Fibroblast of skin of left quadriceps (primary cell): ENCODE measurements around the gene OTOP2.
"Not testable (repeated sequence)": the region's sequence is repeated elsewhere in the genome, so short reads cannot be mapped to it uniquely, and the experiment has no call there.

Source experiments
- DNase-seq, 2 experiments: peaks; one replicate each; pipeline ENCODE4 v3.0.0-alpha.2; 2013; ENCODE audit warnings: low read depth in 2 of 2

Gene OTOP2

DNA sequence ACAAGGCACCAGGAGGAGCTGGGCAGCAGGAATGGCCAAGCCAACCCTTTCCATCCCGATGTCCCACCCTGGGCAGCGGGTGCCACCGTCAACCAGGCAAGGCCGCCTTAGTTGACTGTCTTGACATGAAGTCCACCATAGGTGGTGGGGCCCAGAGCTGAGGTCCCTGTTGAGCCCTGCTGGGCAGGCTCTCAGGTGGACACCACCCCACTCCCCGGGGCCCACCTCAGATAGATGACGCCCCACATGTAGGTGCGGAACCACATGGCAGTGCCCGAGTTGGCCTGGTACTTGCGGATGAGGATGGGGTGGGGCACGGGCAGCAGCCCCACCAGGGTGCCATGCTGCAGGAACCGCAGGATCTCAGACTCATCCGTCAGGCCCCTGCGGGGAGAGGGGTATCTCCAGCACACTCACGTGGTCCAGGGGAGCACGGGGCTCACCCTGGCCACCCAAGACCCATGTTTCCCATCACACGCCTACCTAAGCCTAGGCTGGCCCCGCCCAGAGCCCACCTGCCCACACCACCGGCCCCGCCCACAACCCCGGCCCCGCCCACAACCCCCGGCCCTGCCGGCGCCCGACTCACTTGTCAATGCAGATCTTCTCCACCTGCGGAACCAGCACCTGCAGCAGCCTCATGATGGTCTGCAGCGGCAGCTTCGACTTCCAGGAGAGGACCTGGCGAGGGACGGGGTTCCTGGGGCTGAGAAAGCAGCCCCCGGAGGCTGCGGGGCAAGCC, 27.8 kb downstream of the OTOP2 start:
- DNase-seq: no peak

DNA sequence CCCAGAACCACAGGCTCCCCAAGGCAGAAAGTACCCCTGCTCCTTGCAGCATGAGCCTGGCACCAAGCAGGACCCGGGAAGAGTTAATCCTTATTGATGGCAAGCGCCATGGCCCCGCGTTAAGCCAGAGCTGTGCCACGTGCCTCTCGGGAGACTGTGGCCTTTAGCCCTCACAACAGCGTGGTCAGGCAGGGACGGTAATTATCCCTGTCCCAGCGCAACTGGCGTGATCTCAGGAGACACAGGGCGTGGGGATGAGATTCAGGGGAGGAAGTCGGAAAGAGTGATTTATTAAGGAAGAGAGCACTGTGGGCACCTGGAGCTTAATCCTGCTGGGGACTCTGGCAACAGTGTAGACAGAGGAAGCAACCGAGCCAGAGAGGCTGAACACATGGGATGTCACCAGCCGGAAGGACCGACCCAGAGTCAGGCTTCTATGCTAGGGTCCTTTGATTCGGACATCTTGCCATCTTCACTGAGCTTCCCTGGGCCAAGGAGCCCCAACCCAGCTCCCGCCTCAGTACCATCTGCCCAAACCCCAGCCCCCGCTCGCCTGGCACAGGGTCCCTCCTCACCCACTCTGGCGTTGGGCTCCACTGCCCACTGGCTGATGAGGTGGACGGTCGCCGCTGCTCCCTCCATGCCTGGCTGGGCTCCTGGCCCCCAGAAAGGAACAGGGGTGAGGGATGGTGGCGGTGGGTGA, 28.5 kb downstream of the OTOP2 start:
- DNase-seq: no peak

GRCh38 chr17:74953134-74953687, 29.1 kb downstream of the OTOP2 start:
- DNase-seq: no peak

GRCh38 chr17:74954115-74954514, 30.0 kb downstream of the OTOP2 start:
- DNase-seq: no peak

- DNase-seq: no peak
Observed at GRCh38 chr17:74954665-74955421, 30.8 kb downstream of the OTOP2 start.

GRCh38 chr17:74956093-74956492, 32.0 kb downstream of the OTOP2 start:
- no peak for DNase-seq

GRCh38 chr17:74957935-74958740, 34.1 kb downstream of the OTOP2 start:
- peak in 1 of 2 experiments; percentile 7 for DNase-seq

GRCh38 chr17:74959826-74960515, 35.9 kb downstream of the OTOP2 start:
- DNase-seq: no peak

GRCh38 chr17:74960570-74961342, 36.7 kb downstream of the OTOP2 start:
- peak in 1 of 2 experiments; percentile 2 for DNase-seq

- peak; percentile 61 to 64 for DNase-seq
Observed at GRCh38 chr17:74961657-74962350, 37.7 kb downstream of the OTOP2 start.

DNA sequence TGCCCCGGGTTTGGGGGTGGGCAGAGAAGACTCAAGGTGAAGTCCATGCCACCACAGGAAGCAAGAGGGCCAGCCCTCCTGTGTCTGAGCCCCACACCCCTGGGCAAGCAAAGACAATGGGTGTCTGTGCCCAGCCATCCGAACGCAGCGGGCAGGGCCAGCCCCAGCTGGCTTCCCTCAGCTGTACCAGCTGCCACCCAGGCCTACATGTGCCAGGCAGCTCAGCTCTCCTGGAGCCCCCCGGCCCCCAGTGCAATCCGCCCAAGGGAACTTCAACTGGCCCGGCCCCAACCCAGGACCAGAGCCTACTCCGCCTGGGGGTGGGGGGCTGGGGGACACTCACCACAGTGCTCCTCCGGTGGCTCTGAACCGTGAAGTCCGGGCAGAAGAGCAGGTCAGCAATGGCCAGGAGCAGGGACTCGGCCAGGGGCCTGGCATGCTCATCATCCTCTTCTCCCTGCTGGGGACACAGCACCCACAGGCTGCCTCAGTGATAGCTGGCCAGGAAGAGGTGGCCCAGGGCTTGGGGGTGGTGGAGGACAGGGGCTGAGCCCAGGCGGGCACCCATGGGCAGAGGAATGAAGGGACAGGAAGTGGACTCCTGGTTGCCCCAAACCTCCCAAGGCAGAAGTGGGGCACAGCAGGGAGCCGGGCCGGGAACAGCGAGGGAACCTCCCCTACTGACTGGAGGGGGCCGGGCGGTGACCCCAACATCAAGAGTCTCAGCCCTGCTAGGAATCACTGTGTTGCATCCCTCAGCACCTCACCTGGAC, 38.7 kb downstream of the OTOP2 start:
- DNase-seq: no peak

DNA sequence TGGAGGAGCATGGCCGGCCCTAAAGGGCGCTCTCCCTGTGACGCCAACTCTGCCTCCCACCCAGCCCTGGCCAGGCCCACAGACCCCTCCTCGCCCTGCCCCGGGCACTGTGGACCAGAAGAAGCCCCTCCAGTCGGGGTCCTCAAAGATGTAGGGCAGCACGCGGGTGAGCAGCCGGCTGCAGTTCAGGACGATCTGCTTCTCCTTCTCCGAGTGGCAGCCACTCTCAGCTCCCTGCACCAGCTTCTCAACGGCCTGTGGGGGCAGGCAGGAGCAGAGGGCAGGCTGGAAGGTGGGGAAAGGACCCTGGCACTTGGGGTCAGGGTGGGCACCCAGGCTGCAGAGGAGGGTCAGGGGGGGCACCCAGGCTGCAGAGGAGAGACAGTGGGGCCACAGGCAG, 39.6 kb downstream of the OTOP2 start:
- no peak for DNase-seq

- no peak for DNase-seq
Observed at GRCh38 chr17:74964246-74964761, 40.2 kb downstream of the OTOP2 start.

DNA sequence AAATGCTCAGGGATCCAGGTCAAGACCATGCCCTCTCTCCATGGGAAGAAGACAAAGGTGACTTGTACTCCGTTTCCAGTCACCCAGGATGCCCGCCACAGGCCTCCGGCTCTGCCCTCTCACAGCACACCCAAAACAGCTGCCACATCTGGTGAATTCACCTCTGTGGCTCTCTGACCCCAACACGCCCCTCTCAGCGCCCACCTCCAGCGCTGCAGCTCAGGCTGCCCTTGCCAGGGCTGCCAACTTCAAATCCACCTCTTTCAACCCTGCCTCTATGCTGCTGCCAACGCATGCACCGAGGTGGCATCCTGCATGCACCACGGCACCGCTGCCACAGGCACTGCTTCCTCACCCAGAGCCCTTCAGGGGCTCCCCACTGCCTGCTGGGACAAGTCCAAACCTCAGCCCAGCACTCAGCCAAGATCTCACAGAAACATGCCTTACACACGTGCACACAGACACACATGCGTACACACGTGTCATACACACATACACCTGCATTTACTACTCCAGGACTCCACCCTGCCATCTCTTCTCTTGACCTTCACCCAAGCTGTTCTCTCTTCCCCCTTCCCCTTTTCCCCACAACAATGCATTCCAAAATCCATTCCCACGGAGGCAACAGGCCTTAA, 41.0 kb downstream of the OTOP2 start:
- no peak for DNase-seq

DNA sequence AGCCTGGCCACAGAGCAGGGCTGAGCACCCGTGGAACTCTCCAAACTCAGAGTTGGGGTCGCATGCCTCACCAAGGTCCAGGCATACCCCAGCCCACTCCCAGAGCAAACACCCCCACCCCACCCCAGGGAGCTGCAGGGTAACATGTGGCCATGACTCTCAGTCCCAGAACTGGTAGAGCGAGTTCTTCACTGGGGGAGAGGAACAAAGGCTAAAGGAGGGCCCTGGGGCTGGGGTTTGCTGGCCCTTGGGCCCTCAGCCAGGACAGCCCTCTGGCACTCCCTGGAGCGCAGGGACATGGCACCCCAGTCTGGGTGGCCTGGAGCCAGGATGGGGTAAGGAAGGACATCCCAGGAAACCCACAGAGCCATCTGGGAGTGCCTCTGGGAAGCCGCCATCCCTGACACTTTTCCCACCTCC, 44.3 kb downstream of the OTOP2 start:
- no peak for DNase-seq

DNA sequence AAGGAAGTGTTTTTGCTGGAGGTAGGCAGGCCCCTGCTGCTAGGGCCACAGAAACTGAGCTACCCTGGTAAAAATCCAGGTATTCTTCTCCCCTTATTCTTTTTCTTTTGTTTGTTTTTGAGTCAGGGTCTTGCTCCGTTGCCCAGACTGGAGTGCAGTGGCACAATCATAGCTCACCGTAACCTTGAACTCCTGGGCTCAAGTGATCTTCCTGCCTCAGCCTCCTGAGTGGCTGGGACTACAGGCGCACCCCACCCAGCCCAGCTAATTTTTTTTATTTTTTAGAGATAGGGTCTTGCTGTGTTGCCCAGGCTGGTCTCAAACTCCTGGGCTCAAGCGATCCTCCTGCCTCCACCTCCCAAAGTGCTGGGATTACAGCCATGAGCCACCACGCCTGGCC, 45.4 kb downstream of the OTOP2 start:
- DNase-seq: not testable (repeated sequence)

DNA sequence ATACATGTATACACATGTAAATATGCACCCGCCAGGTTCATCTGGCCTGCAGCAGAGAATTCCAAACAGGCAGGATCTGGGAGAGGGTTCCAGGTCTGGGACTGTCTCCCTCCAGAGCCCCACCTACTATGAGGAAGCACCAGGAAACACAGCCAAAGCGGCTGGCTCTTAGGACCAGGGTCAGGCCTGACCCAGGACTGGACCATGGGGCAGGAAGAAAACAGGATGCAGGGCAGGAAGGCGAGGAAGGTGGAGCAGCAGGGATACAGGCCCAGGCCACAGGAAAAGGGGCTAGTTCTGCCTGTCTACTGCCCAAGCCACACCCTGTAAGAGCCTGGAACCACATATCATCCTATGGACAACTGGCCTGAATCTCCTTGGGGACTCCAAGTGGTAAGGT, 46.3 kb downstream of the OTOP2 start:
- DNase-seq: no peak
